Common myeloid progenitor, CD34-positive (primary cell): ENCODE results near the gene CRISPLD2. TPM values are rescaled to one million over a fixed set of nuclear protein-coding genes. Genes with fewer than 3 reads are reported as not detected.

Source experiments
- CTCF ChIA-PET: fragments of 350-600 bp; sonication (Branson Sonifier 250); formaldehyde crosslinking; loops from one replicate; lab custom pipeline; 2021; ENCODE audit warnings: antibody characterized with exemption; lab: Charles Lee
- POLR2A ChIA-PET: fragments of 350-600 bp; sonication (Branson Sonifier 250); formaldehyde crosslinking; loops from one replicate; lab custom pipeline; 2021; ENCODE audit warnings: antibody characterized with exemption; lab: Charles Lee
- DNase-seq, 3 donors: peaks; one replicate each; pipeline versions ENCODE4 v3.0.0 to v3.0.0-alpha.2; 2013
- H3K27ac ChIP-seq, 2 experiments: 1 replicate in 1 of 2; 2 replicates in 1 of 2; pipeline ENCODE4 v1.7.0; 2013; ENCODE audit warnings: inconsistent platforms in 2 of 2, low read length in 2 of 2, mild to moderate bottlenecking in 2 of 2, low read depth in 1 of 2, moderate library complexity in 1 of 2; ENCODE audit not compliant: severe bottlenecking in 2 of 2, insufficient read depth in 1 of 2, poor library complexity in 1 of 2
- H3K27me3 ChIP-seq, 5 experiments: replicated peaks in 2 of 5; 1 replicate in 3 of 5; 2 replicates in 2 of 5; pipeline versions ENCODE4 v1.6.1 to v1.7.0; 2013; ENCODE audit warnings: low read length in 4 of 5, mild to moderate bottlenecking in 2 of 5, moderate library complexity in 2 of 5, inconsistent platforms in 1 of 5; ENCODE audit not compliant: insufficient read depth in 5 of 5, control insufficient read depth in 4 of 5
- H3K36me3 ChIP-seq, 4 experiments: 1 replicate in 2 of 4; 2 replicates in 2 of 4; pipeline versions ENCODE4 v1.6.1 to v1.7.0; 2013; ENCODE audit warnings: low read length in 3 of 4, control low read depth in 1 of 4, mild to moderate bottlenecking in 1 of 4; ENCODE audit not compliant: control insufficient read depth in 4 of 4, insufficient read depth in 4 of 4
- H3K4me1 ChIP-seq, 4 experiments: 1 replicate in 3 of 4; 2 replicates in 1 of 4; pipeline versions ENCODE4 v1.6.1 to v1.7.1; 2013; ENCODE audit warnings: low read length in 3 of 4, mild to moderate bottlenecking in 3 of 4, control low read depth in 1 of 4, inconsistent platforms in 1 of 4, moderate library complexity in 1 of 4; ENCODE audit not compliant: control insufficient read depth in 4 of 4, insufficient read depth in 4 of 4; ENCODE audit errors: control extremely low read depth in 1 of 4
- H3K4me3 ChIP-seq, 7 experiments: 1 replicate in 4 of 7; 2 replicates in 3 of 7; pipeline versions ENCODE4 v1.5.1 to v1.7.0; 2013; ENCODE audit warnings: mild to moderate bottlenecking in 7 of 7, low read length in 6 of 7, moderate library complexity in 6 of 7, inconsistent platforms in 2 of 7, low read depth in 2 of 7, control low read depth in 1 of 7; ENCODE audit not compliant: insufficient read depth in 4 of 7, control insufficient read depth in 1 of 7; ENCODE audit errors: extremely low read depth in 1 of 7
- H3K9me3 ChIP-seq, 5 experiments: 1 replicate in 4 of 5; 2 replicates in 1 of 5; pipeline versions ENCODE4 v1.6.1 to v1.7.1; 2013; ENCODE audit warnings: low read length in 4 of 5, mild to moderate bottlenecking in 2 of 5, inconsistent platforms in 1 of 5, low read depth in 1 of 5, moderate library complexity in 1 of 5; ENCODE audit not compliant: control insufficient read depth in 4 of 5, insufficient read depth in 2 of 5; ENCODE audit errors: control extremely low read depth in 1 of 5
- WGBS: methylation state at CpG from one replicate; pipeline ENCODE4 v1.1.5; 2013; ENCODE audit not compliant: insufficient coverage; 5-methylcytosine and 5-hydroxymethylcytosine counted together
- polyA plus RNA-seq: library from polyadenylated mRNA; unstranded; fragments of 120-200 nt; gene quantifications from one replicate; pipeline ENCODE4 v1.2.1, GENCODE V29; 2013

The CRISPLD2 gene
- 0.34 TPM for polyA plus RNA-seq

- Histone ChIP-seq H3K4me3 (peak within 1 kb of the TSS in 6 of 7 experiments; percentile 37 to 70 (median 54)), H3K4me1 (peaks cover 0 to 12% (median 11%) of the 10 kb centered on the region in 4 experiments), H3K9me3 (no peaks in the 10 kb centered on the region), H3K27ac (no peak within 1 kb of the TSS), H3K36me3 (no peaks in the 10 kb centered on the region), H3K27me3 (peaks cover 0 to 52% (median 28%) of the 10 kb centered on the region in 5 experiments)
- POLR2A ChIA-PET = no interaction called here
- DNase-seq = peak; percentile 90 to 95 (median 94)
- 2% methylated on average over 46 of the region's 53 CpGs for WGBS
- CTCF ChIA-PET = interaction anchor here (1.1 kb wide), 1 partner anchor 66 kb away, joined by 4 read pairs; no protein-coding TSS in a partner anchor
These were observed at the start of gene CRISPLD2 for GRCh38 chr16:84819644-84820304. Gene CRISPLD2 (plus strand): TSS chr16:84819985. CDS start chr16:84838496, 18,511 bp downstream.

- H3K4me1 ChIP-seq = no peaks in the 10 kb centered on the region
- H3K36me3 ChIP-seq = peaks cover 16 to 83% (median 72%) of the 10 kb centered on the region in 4 experiments
- CTCF ChIA-PET = interaction anchor here (1.0 kb wide), 1 partner anchor 14 kb away, joined by 3 read pairs; no protein-coding TSS in a partner anchor
- DNase-seq = no peak
- no peaks in the 10 kb centered on the region for H3K27me3 ChIP-seq
- POLR2A ChIA-PET = no interaction called here
- no peaks in the 10 kb centered on the region for H3K9me3 ChIP-seq
- WGBS = 92% methylated on average over 8 of the region's 10 CpGs
- H3K4me3 ChIP-seq = no peak overlapping the region
- no peak overlapping the region for H3K27ac ChIP-seq
These were observed 46.5 kb upstream of the CRISPLD2 start for GRCh38 chr16:84773312-84773711.

GRCh38 chr16:84774810-84775209, 45.0 kb upstream of the CRISPLD2 start:
- peak in 1 of 3 donors; percentile 21 for DNase-seq
- Histone ChIP-seq H3K4me3 (peak overlapping the region in 1 of 7 experiments; percentile 19), H3K27me3 (no peaks in the 10 kb centered on the region), H3K9me3 (no peaks in the 10 kb centered on the region), H3K36me3 (peaks cover 20 to 79% (median 68%) of the 10 kb centered on the region in 4 experiments), H3K27ac (no peak overlapping the region), H3K4me1 (no peaks in the 10 kb centered on the region)
- POLR2A ChIA-PET = no interaction called here
- CTCF ChIA-PET = interaction anchor here (1.0 kb wide), 1 partner anchor 21 kb away, joined by 3 read pairs; no protein-coding TSS in a partner anchor
- 95% methylated on average over 3 of the region's 4 CpGs for WGBS

- POLR2A ChIA-PET = no interaction called here
- no peak for DNase-seq
- no peaks in the 10 kb centered on the region for H3K9me3 ChIP-seq
- H3K4me1 ChIP-seq = no peaks in the 10 kb centered on the region
- CTCF ChIA-PET = interaction anchor here (1.0 kb wide), 1 partner anchor 22 kb away, joined by 3 read pairs; no protein-coding TSS in a partner anchor
- 97% methylated on average over 14 of the region's 14 CpGs for WGBS
- peak overlapping the region in 1 of 2 experiments; percentile 34 for H3K27ac ChIP-seq
- H3K36me3 ChIP-seq = peaks cover 20 to 81% (median 69%) of the 10 kb centered on the region in 4 experiments
- peak overlapping the region in 1 of 7 experiments; percentile 54 for H3K4me3 ChIP-seq
- H3K27me3 ChIP-seq = no peaks in the 10 kb centered on the region
These were observed 44.4 kb upstream of the CRISPLD2 start for GRCh38 chr16:84775262-84775810.

GRCh38 chr16:84777435-84777834, 42.4 kb upstream of the CRISPLD2 start:
- POLR2A ChIA-PET = no interaction called here
- H3K27me3 ChIP-seq = no peaks in the 10 kb centered on the region
- CTCF ChIA-PET = interaction anchor here (0.9 kb wide), 1 partner anchor 34 kb away, joined by 4 read pairs; no protein-coding TSS in a partner anchor
- H3K27ac ChIP-seq = no peak overlapping the region
- H3K36me3 ChIP-seq = peaks cover 18 to 72% (median 62%) of the 10 kb centered on the region in 4 experiments
- H3K4me3 ChIP-seq = no peak overlapping the region
- 100% methylated on average over 4 of the region's 5 CpGs for WGBS
- no peak for DNase-seq
- no peaks in the 10 kb centered on the region for H3K9me3 ChIP-seq
- H3K4me1 ChIP-seq = no peaks in the 10 kb centered on the region

GRCh38 chr16:84778720-84779119, 41.1 kb upstream of the CRISPLD2 start:
- H3K36me3 ChIP-seq = peaks cover 16 to 60% (median 52%) of the 10 kb centered on the region in 4 experiments

GRCh38 chr16:84780063-84780462, 39.7 kb upstream of the CRISPLD2 start:
- peaks cover 16 to 49% (median 42%) of the 10 kb centered on the region in 4 experiments for H3K36me3 ChIP-seq
- no peaks in the 10 kb centered on the region for H3K4me1 ChIP-seq
- WGBS = 94% methylated on average over 8 of the region's 11 CpGs
- ChIA-PET POLR2A (interaction anchor here (0.6 kb wide), 2 partner anchors 215 to 217 kb away, joined by 3 to 8 read pairs; no protein-coding TSS in a partner anchor), CTCF (no interaction called here)
- H3K9me3 ChIP-seq = no peaks in the 10 kb centered on the region
- no peaks in the 10 kb centered on the region for H3K27me3 ChIP-seq
- no peak overlapping the region for H3K4me3 ChIP-seq
- H3K27ac ChIP-seq = no peak overlapping the region
- DNase-seq = no peak

More at GRCh38 chr16:84778720-84779119, 41.1 kb upstream of the CRISPLD2 start:
- DNase-seq = no peak
- Histone ChIP-seq H3K27me3 (no peaks in the 10 kb centered on the region), H3K4me3 (no peak overlapping the region), H3K4me1 (no peaks in the 10 kb centered on the region), H3K27ac (no peak overlapping the region), H3K9me3 (no peaks in the 10 kb centered on the region)
- WGBS = 98% methylated on average over 7 of the region's 18 CpGs
- POLR2A ChIA-PET = no interaction called here
- CTCF ChIA-PET = no interaction called here
